ENCODE data around the gene PLPPR5.
"Not testable (repeated sequence)": the region's sequence is repeated elsewhere in the genome, so short reads cannot be mapped to it uniquely, and the experiment has no call there.

Gene PLPPR5

GRCh38 chr1:98908980-98909379 lies 95.7 kb downstream of the PLPPR5 start:
- DNase-seq, result no peak

GRCh38 chr1:98906809-98907208 lies 97.9 kb downstream of the PLPPR5 start:
- no peak for DNase-seq

GRCh38 chr1:98906361-98906760 lies 98.3 kb downstream of the PLPPR5 start:
- no peak for DNase-seq

GRCh38 chr1:98904684-98905083 lies 100.0 kb downstream of the PLPPR5 start:
- DNase-seq, result no peak

GRCh38 chr1:98903726-98904125 lies 100.9 kb downstream of the PLPPR5 start:
- DNase-seq, result no peak

- DNase-seq, result no peak
These were observed 101.4 kb downstream of the PLPPR5 start for GRCh38 chr1:98903261-98903660.

GRCh38 chr1:98898940-98899339 lies 105.7 kb downstream of the PLPPR5 start:
- no peak for DNase-seq

- no peak for DNase-seq
These were observed 107.2 kb downstream of the PLPPR5 start for GRCh38 chr1:98897479-98897878.

GRCh38 chr1:98896711-98897445 lies 107.8 kb downstream of the PLPPR5 start:
- no peak for DNase-seq

- no peak for DNase-seq
These were observed 111.3 kb downstream of the PLPPR5 start for GRCh38 chr1:98893371-98893770.

GRCh38 chr1:98888869-98889268 lies 115.8 kb downstream of the PLPPR5 start:
- DNase-seq, result no peak

GRCh38 chr1:98887507-98887906 lies 117.2 kb downstream of the PLPPR5 start:
- no peak for DNase-seq

- no peak for DNase-seq
These were observed 119.8 kb downstream of the PLPPR5 start for GRCh38 chr1:98884864-98885263.

- DNase-seq, result no peak
These were observed 122.8 kb downstream of the PLPPR5 start for GRCh38 chr1:98881901-98882300.

GRCh38 chr1:98881234-98881633 lies 123.4 kb downstream of the PLPPR5 start:
- not testable (repeated sequence) for DNase-seq

GRCh38 chr1:98874828-98875227 lies 129.8 kb downstream of the PLPPR5 start:
- DNase-seq, result no peak

GRCh38 chr1:98870959-98871903 lies 133.4 kb downstream of the PLPPR5 start:
- DNase-seq, result peak; percentile 54

- DNase-seq, result no peak
These were observed 138.9 kb downstream of the PLPPR5 start for GRCh38 chr1:98865796-98866195.

GRCh38 chr1:98860329-98860728 lies 144.3 kb downstream of the PLPPR5 start:
- DNase-seq, result no peak

GRCh38 chr1:98854137-98854536 lies 150.5 kb downstream of the PLPPR5 start:
- DNase-seq, result peak; percentile 11

- no peak for DNase-seq
These were observed 154.6 kb downstream of the PLPPR5 start for GRCh38 chr1:98849969-98850636.

GRCh38 chr1:98842241-98842640 lies 162.4 kb downstream of the PLPPR5 start:
- DNase-seq, result no peak

Measured in CD4-positive, alpha-beta T cell treated with Interleukin-17A for 4 hours (primary cell).